ENCODE data around the gene CD55. TPM values are rescaled to one million over a fixed set of nuclear protein-coding genes. Genes with fewer than 3 reads are reported as not detected.

Gene CD55
- total RNA-seq, 1 donor from 2014 or later, result 35.1 TPM

- Mint-ChIP-seq H3K36me3 (peaks cover 5% of the 10 kb centered on the region), H3K27me3 (ENCODE audit: low read depth) (no peaks in the 10 kb centered on the region), H3K4me1 (peaks cover 12% of the 10 kb centered on the region), H3K9me3 (peaks cover 18% of the 10 kb centered on the region), H3K27ac (no peak overlapping the region), H3K4me3 (no peak overlapping the region)
- TF ChIP-seq CTCF (IDR thresholded peaks at IDR 0.05; ENCODE audit: unreplicated experiment), result no peak
- no peak for DNase-seq (ENCODE audit: low spot score in 2 of 2, unreplicated experiment in 2 of 2)
Measured at GRCh38 chr1:207286786-207287468, 34.6 kb upstream of the CD55 start.

- peaks cover 6% of the 10 kb centered on the region for H3K36me3 Mint-ChIP-seq
- no peaks in the 10 kb centered on the region for H3K27me3 Mint-ChIP-seq (ENCODE audit: low read depth)
- no peak overlapping the region for H3K4me3 Mint-ChIP-seq
- peaks cover 24% of the 10 kb centered on the region for H3K9me3 Mint-ChIP-seq
- DNase-seq (ENCODE audit: low spot score in 2 of 2, unreplicated experiment in 2 of 2), result no peak
- no peak overlapping the region for H3K27ac Mint-ChIP-seq
- peaks cover 4% of the 10 kb centered on the region for H3K4me1 Mint-ChIP-seq
- no peak for TF ChIP-seq CTCF (IDR thresholded peaks at IDR 0.05; ENCODE audit: unreplicated experiment)
Measured at GRCh38 chr1:207288315-207288714, 33.2 kb upstream of the CD55 start.

GRCh38 chr1:207289756-207290155, 31.7 kb upstream of the CD55 start:
- H3K4me1 Mint-ChIP-seq, result peaks cover 4% of the 10 kb centered on the region
- H3K9me3 Mint-ChIP-seq, result peaks cover 24% of the 10 kb centered on the region
- TF ChIP-seq CTCF (IDR thresholded peaks at IDR 0.05; ENCODE audit: unreplicated experiment), result no peak
- H3K36me3 Mint-ChIP-seq, result peaks cover 6% of the 10 kb centered on the region
- no peak overlapping the region for H3K4me3 Mint-ChIP-seq
- no peak for DNase-seq (ENCODE audit: low spot score in 2 of 2, unreplicated experiment in 2 of 2)
- H3K27me3 Mint-ChIP-seq (ENCODE audit: low read depth), result no peaks in the 10 kb centered on the region
- H3K27ac Mint-ChIP-seq, result no peak overlapping the region

GRCh38 chr1:207291723-207292122, 29.8 kb upstream of the CD55 start:
- no peaks in the 10 kb centered on the region for H3K27me3 Mint-ChIP-seq (ENCODE audit: low read depth)
- H3K4me1 Mint-ChIP-seq, result peaks cover 4% of the 10 kb centered on the region
- no peak for TF ChIP-seq CTCF (IDR thresholded peaks at IDR 0.05; ENCODE audit: unreplicated experiment)
- no peak for DNase-seq (ENCODE audit: low spot score in 2 of 2, unreplicated experiment in 2 of 2)
- H3K4me3 Mint-ChIP-seq, result no peak overlapping the region
- H3K9me3 Mint-ChIP-seq, result peaks cover 27% of the 10 kb centered on the region
- peaks cover 6% of the 10 kb centered on the region for H3K36me3 Mint-ChIP-seq
- H3K27ac Mint-ChIP-seq, result no peak overlapping the region

- Mint-ChIP-seq H3K27me3 (ENCODE audit: low read depth) (no peaks in the 10 kb centered on the region), H3K4me3 (no peak overlapping the region), H3K27ac (no peak overlapping the region), H3K36me3 (peaks cover 2% of the 10 kb centered on the region), H3K9me3 (peaks cover 13% of the 10 kb centered on the region), H3K4me1 (peaks cover 7% of the 10 kb centered on the region)
- DNase-seq (ENCODE audit: low spot score in 2 of 2, unreplicated experiment in 2 of 2), result no peak
- TF ChIP-seq CTCF (IDR thresholded peaks at IDR 0.05; ENCODE audit: unreplicated experiment), result no peak
Measured at GRCh38 chr1:207298186-207298585, 23.3 kb upstream of the CD55 start.
